Measurements from ENCODE around the gene MRLN. TPM values are rescaled to one million over a fixed set of nuclear protein-coding genes. Genes with fewer than 3 reads are reported as not detected.

The MRLN gene
- total RNA-seq, 4 donors from 2014 or later, result not detected

DNA sequence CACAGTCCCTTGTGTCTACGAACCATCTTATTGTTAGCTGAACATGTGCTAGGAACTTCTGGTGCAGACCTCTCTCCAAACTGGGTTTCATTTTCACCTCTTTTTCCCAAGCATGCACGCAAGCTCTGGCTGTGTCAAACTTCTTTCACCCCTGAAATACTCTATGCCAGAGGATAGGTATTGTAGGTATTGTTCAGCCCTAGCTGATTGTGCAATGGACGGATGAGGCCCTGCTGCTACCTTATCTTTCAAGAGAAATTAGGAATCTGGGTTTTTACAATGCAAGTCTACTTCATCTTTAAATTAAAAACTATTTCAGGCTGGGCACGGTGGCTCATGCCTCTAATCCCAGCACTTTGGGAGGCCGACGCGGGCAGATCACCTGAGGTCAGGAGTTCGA is 28.3 kb upstream of the MRLN start:
- DNase-seq (ENCODE audit: low spot score), result no peak
- ATAC-seq (ENCODE audit: low FRiP score), result no peak

DNA sequence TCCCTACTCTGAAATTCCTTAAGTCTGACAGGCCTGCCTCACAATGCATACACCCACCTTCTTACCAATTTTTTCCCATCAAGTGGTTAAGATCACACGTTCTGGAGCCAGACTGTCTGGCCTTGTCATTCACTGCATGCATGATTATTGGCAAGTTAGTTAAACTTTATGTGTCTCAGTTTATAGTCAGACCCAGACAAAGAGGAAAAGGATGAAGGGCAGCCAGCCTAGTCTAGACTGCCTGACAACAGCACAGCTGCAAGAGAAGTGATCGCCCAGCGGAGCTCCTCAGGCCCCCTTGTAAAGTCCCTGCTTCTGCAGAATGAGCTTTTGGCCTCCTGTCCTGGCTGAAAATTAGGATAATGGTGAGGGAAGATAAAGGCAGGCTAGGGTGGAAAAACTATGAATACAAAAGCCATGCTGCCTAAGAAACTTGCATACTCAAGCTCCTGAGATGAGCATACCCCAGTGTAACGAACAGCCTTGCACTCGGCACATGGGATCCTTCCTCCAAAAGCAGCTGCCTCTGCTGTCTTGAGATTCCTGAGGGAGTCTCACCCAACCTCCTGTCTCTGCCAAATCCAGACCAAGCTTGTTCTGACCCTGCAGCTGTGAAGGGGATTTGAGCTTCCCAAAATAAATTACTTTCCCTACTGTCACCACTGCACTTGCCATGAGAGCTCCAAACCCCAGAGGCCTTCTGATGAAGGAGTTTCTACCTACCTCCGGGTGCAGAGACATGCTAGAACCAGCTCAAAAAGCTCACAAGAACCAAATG is 26.7 kb upstream of the MRLN start:
- ATAC-seq (ENCODE audit: low FRiP score) (no peak), DNase-seq (ENCODE audit: low spot score) (no peak)
- TF ChIP-seq, protein P1, sequence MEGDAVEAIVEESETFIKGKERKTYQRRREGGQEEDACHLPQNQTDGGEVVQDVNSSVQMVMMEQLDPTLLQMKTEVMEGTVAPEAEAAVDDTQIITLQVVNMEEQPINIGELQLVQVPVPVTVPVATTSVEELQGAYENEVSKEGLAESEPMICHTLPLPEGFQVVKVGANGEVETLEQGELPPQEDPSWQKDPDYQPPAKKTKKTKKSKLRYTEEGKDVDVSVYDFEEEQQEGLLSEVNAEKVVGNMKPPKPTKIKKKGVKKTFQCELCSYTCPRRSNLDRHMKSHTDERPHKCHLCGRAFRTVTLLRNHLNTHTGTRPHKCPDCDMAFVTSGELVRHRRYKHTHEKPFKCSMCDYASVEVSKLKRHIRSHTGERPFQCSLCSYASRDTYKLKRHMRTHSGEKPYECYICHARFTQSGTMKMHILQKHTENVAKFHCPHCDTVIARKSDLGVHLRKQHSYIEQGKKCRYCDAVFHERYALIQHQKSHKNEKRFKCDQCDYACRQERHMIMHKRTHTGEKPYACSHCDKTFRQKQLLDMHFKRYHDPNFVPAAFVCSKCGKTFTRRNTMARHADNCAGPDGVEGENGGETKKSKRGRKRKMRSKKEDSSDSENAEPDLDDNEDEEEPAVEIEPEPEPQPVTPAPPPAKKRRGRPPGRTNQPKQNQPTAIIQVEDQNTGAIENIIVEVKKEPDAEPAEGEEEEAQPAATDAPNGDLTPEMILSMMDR (IDR thresholded peaks at IDR 0.05), result no peak

More for the DNA sequence above, 28.3 kb upstream of the MRLN start:
- TF ChIP-seq, protein P1 (IDR thresholded peaks at IDR 0.05), result no peak

DNA sequence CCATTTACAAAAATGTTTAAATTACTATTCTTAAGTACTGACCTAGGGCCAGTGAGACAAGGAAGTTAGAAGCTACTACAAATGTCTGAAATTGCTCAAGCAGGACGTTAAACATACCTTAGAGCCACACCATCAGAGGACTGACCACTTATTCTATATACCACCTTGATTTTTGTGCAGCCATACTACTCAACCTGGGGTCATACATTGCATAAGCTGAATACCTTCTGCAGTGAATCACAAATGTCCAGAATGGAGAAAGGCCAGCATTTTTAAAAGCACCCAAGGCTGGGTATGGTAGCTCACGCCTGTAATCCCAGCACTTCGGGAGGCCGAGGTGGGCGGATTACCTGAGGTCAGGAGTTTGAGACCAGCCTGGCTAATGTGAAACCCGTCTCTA is 21.2 kb upstream of the MRLN start:
- no peak for ATAC-seq (ENCODE audit: low FRiP score)
- no peak for DNase-seq (ENCODE audit: low spot score)
- TF ChIP-seq, protein P1 (IDR thresholded peaks at IDR 0.05), result no peak

DNA sequence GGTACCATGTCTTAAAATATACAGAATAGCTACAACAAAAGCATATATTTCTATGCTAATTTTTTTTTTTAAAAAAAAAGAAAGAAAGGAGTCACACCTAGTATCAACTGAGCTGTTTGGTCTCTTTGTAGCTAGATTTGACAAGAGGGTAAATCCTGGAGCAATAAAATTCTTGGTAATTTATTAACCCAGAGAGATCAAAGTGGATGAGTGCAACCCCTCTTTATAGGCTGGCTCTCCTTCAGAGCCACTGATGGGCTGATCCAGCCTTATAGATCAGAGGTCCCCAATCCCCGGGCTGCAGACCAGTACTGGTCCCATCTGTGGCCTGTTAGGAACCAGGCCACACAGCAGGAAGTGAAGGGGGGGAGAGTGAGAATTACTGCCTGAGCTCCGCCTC is 19.8 kb upstream of the MRLN start:
- ATAC-seq (ENCODE audit: low FRiP score), result no peak
- TF ChIP-seq, protein P1 (IDR thresholded peaks at IDR 0.05), result no peak

DNA sequence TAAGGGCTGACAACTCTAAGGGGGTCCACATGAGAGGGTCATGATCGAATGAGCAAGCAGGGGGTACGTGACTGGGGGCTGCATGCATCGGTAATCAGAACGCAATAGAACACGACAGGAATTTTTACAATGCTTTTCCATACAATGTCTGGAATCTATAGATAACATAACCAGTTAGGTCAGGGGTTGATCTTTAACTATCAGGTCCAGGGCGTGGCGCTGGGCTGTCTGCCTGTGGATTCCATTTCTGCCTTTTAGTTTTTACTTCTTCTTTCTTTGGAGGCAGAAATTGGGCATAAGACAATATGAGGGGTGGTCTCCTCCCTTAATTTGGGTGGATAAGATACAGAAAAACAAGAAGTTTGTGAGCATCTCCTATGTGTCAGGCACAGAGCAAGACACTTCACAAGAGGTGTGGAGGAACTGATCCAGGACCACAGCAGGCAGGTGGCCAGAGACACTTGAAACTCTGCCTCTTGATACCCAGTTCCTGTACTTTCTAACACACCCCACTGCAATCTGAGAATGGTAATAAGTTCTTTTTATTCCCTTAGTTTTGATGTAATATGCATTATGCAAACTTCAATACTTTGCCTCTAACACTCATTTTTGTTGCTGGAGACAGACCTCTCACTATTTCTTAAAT is 18.0 kb upstream of the MRLN start:
- TF ChIP-seq, protein P1 (IDR thresholded peaks at IDR 0.05), result no peak
- DNase-seq (ENCODE audit: low spot score), result no peak
- no peak for ATAC-seq (ENCODE audit: low FRiP score)

More for the DNA sequence above, 19.8 kb upstream of the MRLN start:
- no peak for DNase-seq (ENCODE audit: low spot score)

DNA sequence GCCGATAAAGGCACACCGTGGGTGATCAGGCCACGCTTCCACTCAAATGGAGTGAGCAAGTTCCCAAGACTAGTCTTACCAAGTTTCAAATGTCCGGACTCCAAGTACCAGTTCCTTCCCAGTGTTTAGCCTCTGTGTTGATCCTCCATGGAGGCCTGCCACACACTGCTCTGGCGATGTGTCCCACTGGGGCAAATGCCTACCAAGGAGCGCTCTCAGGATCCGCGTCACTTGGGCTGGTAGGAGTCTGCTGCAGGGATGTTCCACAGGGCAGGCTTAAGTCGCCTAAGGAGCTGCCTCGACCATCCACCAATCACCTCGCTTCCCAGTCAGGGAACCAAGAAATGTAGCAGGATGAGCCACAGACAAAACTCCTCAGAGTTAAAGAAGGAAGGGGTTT is 17.4 kb upstream of the MRLN start:
- TF ChIP-seq, protein P1 (IDR thresholded peaks at IDR 0.05), result no peak
- DNase-seq (ENCODE audit: low spot score), result no peak
- no peak for ATAC-seq (ENCODE audit: low FRiP score)

DNA sequence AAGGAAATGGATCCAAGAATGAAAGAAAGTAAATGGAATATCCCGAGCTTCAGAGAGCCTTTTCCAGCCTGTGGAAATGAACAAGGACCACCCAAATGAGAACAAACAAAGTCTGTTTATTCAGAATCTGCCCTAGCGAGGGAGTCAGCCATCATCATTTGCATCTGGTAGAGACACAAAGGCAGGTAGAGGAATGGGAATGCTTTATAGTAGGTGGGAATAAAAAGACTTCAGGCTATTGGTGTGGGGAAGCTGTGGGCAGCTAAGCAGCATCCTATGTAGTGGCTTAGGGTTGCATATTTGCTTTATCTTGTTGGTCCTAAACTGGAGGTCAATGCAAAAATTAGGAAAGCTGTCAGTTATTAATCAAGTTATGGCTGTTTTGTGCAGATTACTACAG is 9.2 kb upstream of the MRLN start:
- TF ChIP-seq, protein P1 (IDR thresholded peaks at IDR 0.05), result no peak
- no peak for DNase-seq (ENCODE audit: low spot score)
- no peak for ATAC-seq (ENCODE audit: low FRiP score)

Measured in omental fat pad (tissue), 4 donors.